ENCODE results near the gene KIF3A. TPM values are rescaled to one million over a fixed set of nuclear protein-coding genes. Genes with fewer than 3 reads are reported as not detected.

Gene KIF3A
- total RNA-seq (2021) (10.1 and 15.2 TPM in 2 replicates), Bru-seq, nascent RNA (percentile 68 among the genes with signal in this experiment), BruChase-seq, experiment 1, labeled RNA remaining after a 2-hour chase (percentile 80 among the genes with signal in this experiment), BruChase-seq, experiment 2, labeled RNA remaining after a 6-hour chase (percentile 77 among the genes with signal in this experiment)
- long read RNA-seq, full-length matches to known transcripts = 2 of 6 reads
- long read RNA-seq, partial matches to known transcripts = 1 of 6 reads
- long read RNA-seq, other reads (novel, unspliced or antisense) = 3 of 6 reads

DNA sequence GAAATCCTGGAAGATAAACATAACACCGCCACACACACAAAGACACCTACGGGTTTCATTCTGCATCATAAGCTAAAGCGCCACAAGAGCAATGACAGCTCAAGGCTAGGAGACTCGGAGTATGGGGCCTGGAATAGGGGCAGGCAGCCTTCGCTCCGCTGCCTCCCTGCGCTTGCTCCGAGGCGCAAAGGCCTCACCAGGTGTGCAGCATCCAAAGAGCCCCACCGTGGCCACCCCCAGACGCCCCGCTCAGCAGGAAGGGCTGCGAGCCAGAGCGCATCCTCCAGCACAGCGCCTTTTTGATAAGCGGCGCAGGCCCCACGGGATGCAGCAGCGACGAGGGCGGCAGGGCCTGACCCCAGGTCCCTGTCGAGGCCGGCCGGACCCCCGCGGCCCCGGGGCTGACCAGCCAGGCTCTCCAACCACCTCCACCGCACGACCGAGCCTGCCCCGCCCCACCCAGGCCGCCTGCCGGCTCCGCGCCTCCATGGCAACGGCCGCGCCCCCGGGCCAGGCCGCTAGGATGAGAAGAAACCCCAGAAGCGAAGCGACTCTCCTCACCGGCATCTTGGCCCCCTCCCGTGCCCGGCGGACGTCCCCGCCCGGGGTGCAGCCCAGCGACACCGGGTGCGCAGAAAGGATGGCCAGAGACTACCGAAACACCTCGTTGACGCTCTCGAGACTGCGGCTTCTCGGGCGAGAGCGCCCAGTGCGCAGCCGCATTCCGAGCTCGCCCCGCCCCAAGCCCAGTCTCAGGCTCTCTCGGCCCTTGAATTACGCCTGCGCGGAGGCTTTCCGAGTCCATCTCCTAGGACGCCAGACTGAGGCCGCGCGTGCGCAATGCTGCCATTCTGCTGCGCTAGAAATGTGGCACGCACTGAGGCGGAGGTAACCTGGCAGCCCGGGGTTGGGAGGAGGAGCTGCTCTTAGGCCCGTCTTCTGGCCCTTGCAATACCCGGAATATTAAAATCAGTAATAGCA, at the start of gene KIF3A:
TSS of gene KIF3A (minus strand) at position 694 of the 981 bp plus-strand sequence. CDS start at position 567, 127 bp downstream.
- ChIA-PET POLR2A (ENCODE audit: unreplicated experiment) (interaction anchor here (0.5 to 0.7 kb wide), 5 partner anchors 38 to 940 kb away, joined by 3 to 8 read pairs (median 3); partner anchors contain the start of gene FNIP1), CTCF (no interaction called here)

DNA sequence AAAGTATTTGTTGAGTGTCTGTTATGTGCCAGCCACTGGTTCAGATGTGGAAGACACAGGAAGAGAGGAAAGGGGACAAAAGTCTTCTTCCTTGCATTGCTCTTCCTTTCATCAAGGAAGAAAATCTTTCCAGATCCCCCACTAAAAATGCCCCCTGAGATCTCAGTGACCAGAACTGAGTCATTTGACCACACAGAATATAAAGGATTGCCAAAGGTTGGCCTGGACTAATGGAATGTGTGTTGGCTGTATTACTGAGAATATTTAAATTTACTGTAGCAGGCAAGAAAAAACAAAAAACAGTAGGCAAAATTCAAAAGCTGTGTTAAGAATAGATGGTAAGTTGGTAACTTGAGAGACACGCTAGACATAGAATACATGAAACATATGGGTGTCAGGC, 49.7 kb upstream of the KIF3A start:
- CTCF ChIA-PET = no interaction called here
- Histone ChIP-seq H3K9me3 (ENCODE audit: insufficient read depth, low read depth) (no peaks in the 10 kb centered on the region), H3K4me2 (no peak overlapping the region), H3K27ac (no peak overlapping the region), H3F3A (ENCODE audit: insufficient read depth, low read depth) (no peaks in the 10 kb centered on the region), H3K9me2 (ENCODE audit: insufficient read depth) (no peaks in the 10 kb centered on the region), H3K27me3 (ENCODE audit: insufficient read depth, low read depth) (no peaks in the 10 kb centered on the region), H4K20me1 (ENCODE audit: insufficient read depth) (no peaks in the 10 kb centered on the region), H3K4me1 (replicated peaks; ENCODE audit: insufficient read depth) (no peaks in the 10 kb centered on the region; the same call in 1 of the 2 replicates), H2AFZ (no peak overlapping the region), H3K36me3 (ENCODE audit: low read depth) (no peaks in the 10 kb centered on the region), H3K79me2 (ENCODE audit: low read depth) (no peaks in the 10 kb centered on the region), H3K4me3 (no peak overlapping the region)
- BruUV-seq (replicated peaks) = no TSS peak
- intact Hi-C loops (cut with micrococcal nuclease; ENCODE audit: unreplicated experiment) = no loop called here
- POLR2A ChIA-PET (ENCODE audit: unreplicated experiment) = no interaction called here
- TF ChIP-seq, protein P1, sequence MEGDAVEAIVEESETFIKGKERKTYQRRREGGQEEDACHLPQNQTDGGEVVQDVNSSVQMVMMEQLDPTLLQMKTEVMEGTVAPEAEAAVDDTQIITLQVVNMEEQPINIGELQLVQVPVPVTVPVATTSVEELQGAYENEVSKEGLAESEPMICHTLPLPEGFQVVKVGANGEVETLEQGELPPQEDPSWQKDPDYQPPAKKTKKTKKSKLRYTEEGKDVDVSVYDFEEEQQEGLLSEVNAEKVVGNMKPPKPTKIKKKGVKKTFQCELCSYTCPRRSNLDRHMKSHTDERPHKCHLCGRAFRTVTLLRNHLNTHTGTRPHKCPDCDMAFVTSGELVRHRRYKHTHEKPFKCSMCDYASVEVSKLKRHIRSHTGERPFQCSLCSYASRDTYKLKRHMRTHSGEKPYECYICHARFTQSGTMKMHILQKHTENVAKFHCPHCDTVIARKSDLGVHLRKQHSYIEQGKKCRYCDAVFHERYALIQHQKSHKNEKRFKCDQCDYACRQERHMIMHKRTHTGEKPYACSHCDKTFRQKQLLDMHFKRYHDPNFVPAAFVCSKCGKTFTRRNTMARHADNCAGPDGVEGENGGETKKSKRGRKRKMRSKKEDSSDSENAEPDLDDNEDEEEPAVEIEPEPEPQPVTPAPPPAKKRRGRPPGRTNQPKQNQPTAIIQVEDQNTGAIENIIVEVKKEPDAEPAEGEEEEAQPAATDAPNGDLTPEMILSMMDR (conservative IDR thresholded peaks at IDR 0.05) = no peak
- no peak for DNase-seq

More for the DNA sequence above, at the start of gene KIF3A:
- BruUV-seq (replicated peaks) = no TSS peak
- Histone ChIP-seq H3K36me3 (ENCODE audit: low read depth) (no peaks in the 10 kb centered on the region), H2AFZ (peak within 1 kb of the TSS; percentile 99), H3K9me2 (ENCODE audit: insufficient read depth) (no peaks in the 10 kb centered on the region), H3K4me1 (replicated peaks; ENCODE audit: insufficient read depth) (peaks cover 20% of the 10 kb centered on the region), H3K9me3 (ENCODE audit: insufficient read depth, low read depth) (no peaks in the 10 kb centered on the region), H3K4me3 (peak within 1 kb of the TSS; percentile 91), H3K79me2 (ENCODE audit: low read depth) (peaks cover 31% of the 10 kb centered on the region), H3F3A (ENCODE audit: insufficient read depth, low read depth) (no peaks in the 10 kb centered on the region; the same call in 1 of the 2 replicates), H3K27me3 (ENCODE audit: insufficient read depth, low read depth) (no peaks in the 10 kb centered on the region), H4K20me1 (ENCODE audit: insufficient read depth) (peaks cover 3% of the 10 kb centered on the region; the same call in 1 of the 2 replicates), H3K4me2 (peak within 1 kb of the TSS; percentile 98), H3K27ac (no peak within 1 kb of the TSS)
- DNase-seq = peak; percentile 91 to 97
- TF ChIP-seq EZH2 (IDR thresholded peaks at IDR 0.05; ENCODE audit: low read depth) = no peak
- TF ChIP-seq, protein P1 (conservative IDR thresholded peaks at IDR 0.05) = no peak
- intact Hi-C loops (cut with micrococcal nuclease; ENCODE audit: unreplicated experiment) = loop anchor here (10.0 kb wide), 1 partner anchor 352 kb away; no protein-coding TSS in a partner anchor

DNA sequence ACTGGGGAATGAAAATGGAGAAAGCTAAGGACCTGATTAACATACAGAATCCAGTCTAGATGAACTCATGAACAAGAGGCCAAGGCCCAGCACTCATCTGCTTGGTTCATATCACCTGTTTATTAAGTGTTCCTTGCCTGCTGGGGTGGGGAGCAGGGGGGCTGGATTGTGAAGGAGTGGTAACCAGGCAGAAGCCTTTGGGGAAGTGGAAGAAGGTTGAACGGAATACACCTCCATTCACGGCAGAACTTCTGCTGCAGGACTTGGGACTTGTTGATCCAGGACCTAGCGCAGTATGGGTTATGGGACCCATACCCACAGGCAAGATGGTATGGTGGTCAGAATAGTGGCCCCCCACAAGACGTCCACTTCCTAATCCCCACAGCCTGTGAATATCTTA, 48.5 kb upstream of the KIF3A start:
- Histone ChIP-seq H3F3A (ENCODE audit: insufficient read depth, low read depth) (no peaks in the 10 kb centered on the region), H2AFZ (no peak overlapping the region), H3K4me2 (no peak overlapping the region), H3K36me3 (ENCODE audit: low read depth) (no peaks in the 10 kb centered on the region), H3K4me1 (replicated peaks; ENCODE audit: insufficient read depth) (no peaks in the 10 kb centered on the region; the same call in 1 of the 2 replicates), H3K27me3 (ENCODE audit: insufficient read depth, low read depth) (no peaks in the 10 kb centered on the region), H3K27ac (no peak overlapping the region), H3K4me3 (no peak overlapping the region), H3K9me2 (ENCODE audit: insufficient read depth) (no peaks in the 10 kb centered on the region), H3K9me3 (ENCODE audit: insufficient read depth, low read depth) (no peaks in the 10 kb centered on the region), H4K20me1 (ENCODE audit: insufficient read depth) (no peaks in the 10 kb centered on the region), H3K79me2 (ENCODE audit: low read depth) (no peaks in the 10 kb centered on the region)
- ChIA-PET POLR2A (ENCODE audit: unreplicated experiment) (interaction anchor here (0.6 kb wide), 1 partner anchor 1339 kb away, joined by 5 read pairs; no protein-coding TSS in a partner anchor), CTCF (no interaction called here)
- no peak for TF ChIP-seq EZH2 (IDR thresholded peaks at IDR 0.05; ENCODE audit: low read depth)
- TF ChIP-seq, protein P1 (conservative IDR thresholded peaks at IDR 0.05) = no peak
- BruUV-seq (replicated peaks) = no TSS peak
- DNase-seq = no peak
- intact Hi-C loops (cut with micrococcal nuclease; ENCODE audit: unreplicated experiment) = no loop called here

Data from PC-9 (cell line).